A549 (cell line): ENCODE measurements around the gene HOMER2. TPM values are rescaled to one million over a fixed set of nuclear protein-coding genes. Genes with fewer than 3 reads are reported as not detected.

Experiments used
- ATAC-seq, 2 experiments: fragments of 200-7000 bp in 1 of 2; fragments of >200 bp in 1 of 2; cut with Nextera tagmentation in 1 of 2; cut with Tn5 transposase in 1 of 2; 3 replicates each; pipeline versions ENCODE4 v1.8.0 to v1.9.1; 2018 to 2020; ENCODE audit warnings: mild to moderate bottlenecking in 1 of 2, moderate library complexity in 1 of 2
- CTCF ChIA-PET: fragments of 300-600 bp; sonication (Branson Sonifier 250); formaldehyde crosslinking; extraction: SDS; loops from one replicate; lab custom pipeline; 2021; ENCODE audit warnings: antibody characterized with exemption, inconsistent platforms; lab: Yijun Ruan, JAX
- POLR2A ChIA-PET: fragments of 350-600 bp; formaldehyde crosslinking; extraction: SDS; loops from one replicate; lab custom pipeline; 2021; ENCODE audit warnings: antibody characterized with exemption, inconsistent platforms; lab: Yijun Ruan, JAX
- DNase-seq, 2 experiments: peaks; one replicate each; pipeline versions ENCODE4 v3.0.0 to v3.0.0-alpha.2; 2011 to 2016; ENCODE audit warnings: low read depth in 1 of 2, low spot score in 1 of 2
- FAIRE-seq: peaks from 2 replicates; lab custom pipeline; 2011; peaks lifted over from hg19 to GRCh38; lab: Jason Lieb, UNC
- H3K27ac ChIP-seq, 2 experiments: fragments of >200 bp; sonication (Bioruptor Twin); formaldehyde crosslinking; 3 replicates each; pipeline ENCODE4 v1.5.1; 2016 to 2017
- H3K4me1 ChIP-seq: fragments of >200 bp; sonication (Bioruptor Twin); formaldehyde crosslinking; 3 replicates; pipeline ENCODE4 v1.6.1; 2016
- H3K4me2 ChIP-seq: fragments of >200 bp; sonication (Bioruptor Twin); formaldehyde crosslinking; 3 replicates; pipeline ENCODE4 v1.6.1; 2016
- H3K4me3 ChIP-seq: fragments of >200 bp; sonication (Bioruptor Twin); formaldehyde crosslinking; 3 replicates; pipeline ENCODE4 v1.5.1; 2016
- H3K9me3 ChIP-seq: fragments of >200 bp; sonication (Bioruptor Twin); formaldehyde crosslinking; 3 replicates; pipeline ENCODE4 v1.6.1; 2016
- CBX2 ChIP-seq: fragments of 200-600 bp; sonication (generic); IDR thresholded peaks from 2 replicates; pipeline ENCODE4 v1.6.1; 2016; ENCODE audit warnings: low read depth, mild to moderate bottlenecking, borderline replicate concordance
- CHD4 ChIP-seq: fragments of 200-600 bp; sonication (generic); IDR thresholded peaks from 2 replicates; pipeline ENCODE4 v1.6.1; 2016; ENCODE audit warnings: antibody characterized with exemption, mild to moderate bottlenecking, borderline replicate concordance
- EHF ChIP-seq: fragments of 250-450 bp; sonication (Bioruptor Pico); IDR thresholded peaks from 2 replicates; pipeline ENCODE4 v1.5.0; 2020; ENCODE audit warnings: mild to moderate bottlenecking
- EHMT2 ChIP-seq: fragments of 200-600 bp; sonication (generic); IDR thresholded peaks from 2 replicates; pipeline ENCODE4 v1.6.1; 2016; ENCODE audit warnings: antibody characterized with exemption, low read depth, mild to moderate bottlenecking, moderate library complexity
- EP300 ChIP-seq, 2 experiments: fragments of >200 bp; sonication (Bioruptor Twin); formaldehyde crosslinking; IDR thresholded peaks; 2 replicates in 1 of 2; 3 replicates in 1 of 2; pipeline ENCODE4 v1.6.1; 2016 to 2017
- ESRRA ChIP-seq: fragments of 150-350 bp; IDR thresholded peaks from 2 replicates; pipeline ENCODE4 v1.6.1; 2014; ENCODE audit warnings: mild to moderate bottlenecking, low read length, borderline replicate concordance
- FOSB ChIP-seq: fragments of 250-450 bp; sonication (Bioruptor Pico); IDR thresholded peaks from 2 replicates; pipeline ENCODE4 v1.5.0; 2020; ENCODE audit warnings: mild to moderate bottlenecking, moderate library complexity
- HDAC2 ChIP-seq: fragments of 200-600 bp; sonication (generic); IDR thresholded peaks from 2 replicates; pipeline ENCODE4 v1.6.1; 2016
- HMGXB4 ChIP-seq: fragments of 250-450 bp; sonication (Bioruptor Pico); IDR thresholded peaks from 2 replicates; pipeline ENCODE4 v1.5.0; 2021; ENCODE audit warnings: mild to moderate bottlenecking, moderate library complexity, borderline replicate concordance
- JUNB ChIP-seq: fragments of >200 bp; sonication (Bioruptor Twin); formaldehyde crosslinking; IDR thresholded peaks from 2 replicates; pipeline ENCODE4 v1.6.1; 2016
- KDM1A ChIP-seq: fragments of 200-600 bp; sonication (generic); IDR thresholded peaks from 2 replicates; pipeline ENCODE4 v1.6.1; 2016; ENCODE audit warnings: low read depth, mild to moderate bottlenecking
- KDM5A ChIP-seq: fragments of 200-600 bp; sonication (generic); IDR thresholded peaks from 2 replicates; pipeline ENCODE4 v1.6.1; 2016; ENCODE audit warnings: antibody characterized with exemption, mild to moderate bottlenecking
- MAX ChIP-seq: IDR thresholded peaks from 2 replicates; pipeline ENCODE4 v1.6.1; 2012
- POLR2A ChIP-seq: IDR thresholded peaks from 2 replicates; pipeline ENCODE4 v1.6.1; 2012; ENCODE audit warnings: mild to moderate bottlenecking, low read length
- POLR2AphosphoS2 ChIP-seq: conservative IDR thresholded peaks from 2 replicates; pipeline ENCODE4 v1.6.1; 2012; ENCODE audit warnings: low read length, improper control_type of control experiment, inconsistent platforms
- RNF2 ChIP-seq: fragments of 200-600 bp; sonication (generic); IDR thresholded peaks from 2 replicates; pipeline ENCODE4 v1.6.1; 2016; ENCODE audit warnings: low read depth, mild to moderate bottlenecking, antibody characterized with exemption, moderate library complexity, borderline replicate concordance
- SMC3 ChIP-seq: fragments of >200 bp; sonication (Bioruptor Twin); formaldehyde crosslinking; IDR thresholded peaks from 3 replicates; pipeline ENCODE4 v1.6.1; 2018; ENCODE audit warnings: inconsistent platforms
- WGBS: methylation state at CpG from one replicate; pipeline ENCODE4 v1.1.6; 2017; ENCODE audit errors: missing lambda C conversion rate; 5-methylcytosine and 5-hydroxymethylcytosine counted together
- polyA plus RNA-seq, 4 experiments: library from polyadenylated mRNA; depleted of rRNA in 3 of 4; stranded (reverse); fragments of >200 nt; fragmentation: RNase III in 1 of 4; extraction: RNeasy Plus Mini Kit Qiagen cat#74134 plus additional on column Dnase treatment in 1 of 4; gene quantifications; 2 replicates in 3 of 4; 3 replicates in 1 of 4; pipeline ENCODE4 v1.2.3, GENCODE V29; 2011 to 2017
- TF ChIP-seq, protein P1 (sequence below): fragments of 250-450 bp; sonication (Bioruptor Pico); IDR thresholded peaks from 2 replicates; pipeline ENCODE4 v1.5.0; 2020; ENCODE audit warnings: low read depth, mild to moderate bottlenecking, moderate library complexity
- TF ChIP-seq, protein P2 (sequence below): fragments of >200 bp; sonication (Bioruptor Twin); formaldehyde crosslinking; IDR thresholded peaks from 3 replicates; pipeline ENCODE4 v1.6.1; 2016
- TF ChIP-seq, protein P3 (sequence below): IDR thresholded peaks from 2 replicates; pipeline ENCODE4 v1.6.1; 2012

The HOMER2 gene
- polyA plus RNA-seq, 2 of the 4 experiments (the other 2 are of a cell fraction), result 9.4 to 15.4 TPM

DNA sequence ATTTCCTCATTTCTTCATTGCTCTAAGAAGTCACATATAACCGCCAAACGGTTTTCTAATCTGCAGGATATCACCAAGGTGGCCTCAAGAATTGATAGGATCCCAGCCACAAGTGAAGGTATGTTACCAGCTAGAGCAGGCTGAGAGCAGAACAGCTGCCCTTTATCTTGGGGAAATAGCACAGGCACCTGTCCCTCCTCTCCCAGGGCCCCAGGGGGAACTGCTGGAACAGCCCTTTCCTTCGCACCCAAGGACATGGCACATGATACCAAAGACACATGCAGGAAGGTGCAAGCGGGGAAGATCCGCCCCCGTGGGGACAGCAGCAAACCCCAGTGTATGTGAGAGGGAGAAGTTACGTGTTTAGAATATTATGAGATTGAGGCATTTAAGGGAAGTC, 35.3 kb downstream of the HOMER2 start:
- POLR2A ChIA-PET, result no interaction called here
- no peaks in the 10 kb centered on the region for H3K9me3 ChIP-seq
- ATAC-seq, result no peak
- DNase-seq, result no peak
- CTCF ChIA-PET, result interaction anchor here (0.6 to 1.2 kb wide), 2 partner anchors 24 to 1799 kb away, joined by 3 to 4 read pairs; partner anchors contain the start of gene SEC11A
- no peak overlapping the region for H3K4me2 ChIP-seq
- WGBS, result 89% methylated on average over 7 of the region's 7 CpGs
- H3K4me1 ChIP-seq, result no peaks in the 10 kb centered on the region
- FAIRE-seq, result no peak
- H3K27ac ChIP-seq, result no peak overlapping the region
- no peak overlapping the region for H3K4me3 ChIP-seq
- no peak for TF ChIP-seq JUNB
- TF ChIP-seq, protein P1, sequence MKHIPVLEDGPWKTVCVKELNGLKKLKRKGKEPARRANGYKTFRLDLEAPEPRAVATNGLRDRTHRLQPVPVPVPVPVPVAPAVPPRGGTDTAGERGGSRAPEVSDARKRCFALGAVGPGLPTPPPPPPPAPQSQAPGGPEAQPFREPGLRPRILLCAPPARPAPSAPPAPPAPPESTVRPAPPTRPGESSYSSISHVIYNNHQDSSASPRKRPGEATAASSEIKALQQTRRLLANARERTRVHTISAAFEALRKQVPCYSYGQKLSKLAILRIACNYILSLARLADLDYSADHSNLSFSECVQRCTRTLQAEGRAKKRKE (CRISPR knock-in tag), result no peak
- TF ChIP-seq KDM5A, result no peak
- TF ChIP-seq KDM1A, result no peak
- no peak for TF ChIP-seq POLR2AphosphoS2
- TF ChIP-seq ESRRA, result no peak
- TF ChIP-seq MAX, result no peak

DNA sequence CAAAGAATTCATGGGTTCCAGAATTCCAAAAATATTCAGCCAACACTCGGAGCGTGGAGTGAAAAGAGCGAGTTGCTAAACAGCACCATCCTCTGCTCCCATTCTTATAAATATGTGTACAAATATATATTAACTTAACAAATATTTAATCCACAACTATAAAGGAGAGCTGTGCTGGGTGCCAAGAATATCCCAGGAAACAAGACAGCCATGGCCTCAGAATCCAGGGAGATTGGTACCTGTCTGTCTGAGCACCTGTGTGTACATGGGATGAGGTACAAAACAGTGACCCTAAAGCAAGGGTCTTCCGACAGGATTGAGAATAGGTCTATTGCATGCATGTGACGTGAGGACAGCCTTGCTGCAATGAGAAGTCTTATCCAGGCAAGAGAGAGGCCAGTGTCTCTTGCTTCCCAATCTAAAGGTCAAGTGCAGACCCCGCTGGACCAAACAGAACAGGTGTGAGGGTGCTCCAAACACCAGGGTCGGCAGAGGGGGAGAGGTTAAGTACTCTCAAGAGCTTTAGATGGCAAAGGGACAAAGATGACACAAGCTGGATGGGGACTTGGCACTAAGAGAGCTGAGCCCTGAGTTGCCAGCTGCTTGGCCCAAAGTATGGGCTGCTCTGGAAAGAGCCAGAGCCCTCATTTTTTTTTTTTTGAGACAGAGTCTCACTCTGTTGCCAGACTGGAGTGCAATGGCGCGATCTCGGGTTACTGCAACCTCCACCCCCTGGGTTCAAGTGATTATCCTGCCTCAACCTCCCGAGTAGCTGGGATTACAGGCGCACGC, 36.2 kb downstream of the HOMER2 start:
- 71% methylated on average over 13 of the region's 13 CpGs for WGBS
- DNase-seq (no peak), ATAC-seq (no peak), FAIRE-seq (no peak)
- Histone ChIP-seq H3K4me1 (no peaks in the 10 kb centered on the region), H3K4me2 (no peak overlapping the region), H3K27ac (no peak overlapping the region), H3K9me3 (no peaks in the 10 kb centered on the region), H3K4me3 (no peak overlapping the region)
- TF ChIP-seq MAX (no peak), FOSB (no peak), POLR2A (no peak), HDAC2 (no peak), EP300 (IDR thresholded peaks at IDR 0.05) (no peak), EHF (CRISPR knock-in tag) (no peak), CBX2 (no peak), RNF2 (no peak), CHD4 (no peak), HMGXB4 (CRISPR knock-in tag) (no peak), SMC3 (no peak), EHMT2 (no peak)
- TF ChIP-seq, protein P2, sequence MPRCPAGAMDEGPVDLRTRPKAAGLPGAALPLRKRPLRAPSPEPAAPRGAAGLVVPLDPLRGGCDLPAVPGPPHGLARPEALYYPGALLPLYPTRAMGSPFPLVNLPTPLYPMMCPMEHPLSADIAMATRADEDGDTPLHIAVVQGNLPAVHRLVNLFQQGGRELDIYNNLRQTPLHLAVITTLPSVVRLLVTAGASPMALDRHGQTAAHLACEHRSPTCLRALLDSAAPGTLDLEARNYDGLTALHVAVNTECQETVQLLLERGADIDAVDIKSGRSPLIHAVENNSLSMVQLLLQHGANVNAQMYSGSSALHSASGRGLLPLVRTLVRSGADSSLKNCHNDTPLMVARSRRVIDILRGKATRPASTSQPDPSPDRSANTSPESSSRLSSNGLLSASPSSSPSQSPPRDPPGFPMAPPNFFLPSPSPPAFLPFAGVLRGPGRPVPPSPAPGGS, result no peak
- TF ChIP-seq, protein P3, sequence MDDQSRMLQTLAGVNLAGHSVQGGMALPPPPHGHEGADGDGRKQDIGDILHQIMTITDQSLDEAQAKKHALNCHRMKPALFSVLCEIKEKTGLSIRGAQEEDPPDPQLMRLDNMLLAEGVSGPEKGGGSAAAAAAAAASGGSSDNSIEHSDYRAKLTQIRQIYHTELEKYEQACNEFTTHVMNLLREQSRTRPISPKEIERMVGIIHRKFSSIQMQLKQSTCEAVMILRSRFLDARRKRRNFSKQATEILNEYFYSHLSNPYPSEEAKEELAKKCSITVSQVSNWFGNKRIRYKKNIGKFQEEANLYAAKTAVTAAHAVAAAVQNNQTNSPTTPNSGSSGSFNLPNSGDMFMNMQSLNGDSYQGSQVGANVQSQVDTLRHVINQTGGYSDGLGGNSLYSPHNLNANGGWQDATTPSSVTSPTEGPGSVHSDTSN, result no peak
- ChIA-PET POLR2A (no interaction called here), CTCF (interaction anchor here (0.7 to 1.2 kb wide), 2 partner anchors 23 to 417 kb away, joined by 3 to 4 read pairs; no protein-coding TSS in a partner anchor)
